Measurements from ENCODE around the gene HNRNPD.

DNA sequence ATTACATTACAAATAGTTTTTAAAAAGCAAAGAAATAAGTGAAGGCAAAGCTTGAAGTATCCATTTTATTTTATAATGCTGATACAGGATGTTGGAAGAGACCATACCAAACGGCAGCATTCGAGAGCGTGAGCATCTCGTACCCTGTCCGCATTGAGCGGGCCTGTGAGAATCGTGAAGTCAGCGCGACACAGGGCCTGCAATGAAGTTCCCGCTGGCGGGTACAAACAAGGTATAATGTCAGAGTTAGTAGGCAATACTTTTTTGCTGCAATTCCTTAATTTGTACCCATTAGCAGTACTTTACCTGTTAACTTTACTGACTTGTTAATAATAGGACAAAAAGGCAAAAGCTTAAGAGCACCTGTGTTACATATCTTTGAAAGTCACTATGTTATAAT is 19.0 kb downstream of the HNRNPD start:
- TF ChIP-seq NFYB (CRISPR knock-in tag; conservative IDR thresholded peaks at IDR 0.05; ENCODE audit: low read depth) (no peak), GABPB1 (CRISPR knock-in tag; IDR thresholded peaks at IDR 0.05) (no peak)

All from WTC11 (cell line).